Activated gamma-delta T cell (primary cell): ENCODE data around the gene LHX4.

ENCODE experiments used
- DNase-seq: peaks from one replicate; lab custom pipeline; 2025; lab: John Stamatoyannopoulos, UW
- total RNA-seq, 2 donors: gene quantifications; one replicate each; lab custom pipeline; 2026; lab: John Stamatoyannopoulos, UW

LHX4 gene
- 0.15 to 0.61 reads per million in 2 donors for total RNA-seq

DNA sequence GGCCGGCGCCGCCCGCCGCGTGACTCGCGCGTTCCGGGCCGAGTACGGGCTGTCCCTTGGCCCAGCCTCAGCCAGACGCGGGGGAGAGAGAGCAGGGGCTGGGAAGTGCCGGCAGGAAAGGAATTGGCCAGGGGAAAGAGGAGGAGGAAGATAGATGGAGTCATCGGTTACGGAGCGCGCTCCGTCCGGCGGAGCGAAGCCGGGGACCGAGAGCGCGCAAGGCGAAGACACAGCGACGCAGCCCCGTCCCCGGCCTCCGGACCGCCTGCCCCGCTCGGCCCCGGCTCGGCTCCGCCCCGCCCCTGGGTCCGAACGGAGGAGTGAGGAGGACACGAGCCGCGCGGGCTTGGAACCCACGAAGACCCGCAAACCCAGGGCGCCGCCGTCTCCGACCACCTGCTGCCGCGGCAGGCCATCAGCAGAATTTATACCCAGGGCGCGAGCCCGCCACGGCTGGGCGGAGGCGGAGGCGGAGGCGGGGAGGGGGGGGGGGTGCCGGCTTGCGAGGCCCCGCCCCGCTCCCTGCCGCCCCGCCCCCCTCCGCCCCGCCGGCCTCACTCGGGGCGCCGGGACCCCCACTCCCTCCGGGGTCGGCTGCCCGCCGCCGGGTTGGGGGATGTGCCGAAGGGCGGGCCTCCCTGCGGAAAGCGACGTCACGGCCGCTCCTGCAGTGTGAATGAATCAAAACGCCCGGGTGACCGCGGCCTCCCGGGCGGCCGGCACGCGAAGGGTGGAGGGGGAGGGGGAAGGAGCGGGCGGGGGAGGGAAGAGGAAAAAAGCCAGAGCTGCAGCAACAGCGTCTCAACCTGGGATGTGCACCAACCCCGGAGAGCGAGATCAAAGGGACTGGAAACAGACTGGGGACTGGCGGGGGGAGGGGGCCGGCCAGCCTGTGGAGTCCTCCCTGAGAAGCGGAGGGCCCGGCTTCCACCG is at the start of gene LHX4:
TSS of gene LHX4 (plus strand) at position 782 of the 933 bp plus-strand sequence. CDS start 266 bp downstream, outside the sequence.
- no peak for DNase-seq

DNA sequence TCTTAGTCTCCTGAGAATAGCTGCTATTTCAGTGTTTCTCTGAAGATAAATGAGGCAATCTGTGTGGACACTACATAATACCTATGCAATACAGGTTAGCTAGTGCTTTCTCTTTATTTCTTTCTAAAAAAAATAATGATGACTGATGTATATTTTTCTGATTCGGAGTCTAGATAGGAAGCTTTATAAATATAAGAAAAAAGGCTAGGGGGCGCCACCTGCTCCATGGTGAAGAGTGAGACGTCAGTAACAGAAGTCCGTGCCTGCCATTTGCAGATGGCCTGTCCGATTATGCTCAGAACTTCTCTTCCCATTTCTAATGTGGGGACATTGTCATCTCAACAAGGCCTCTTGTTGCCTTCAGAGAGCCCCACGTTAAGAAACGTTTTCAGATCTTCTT is 49.0 kb upstream of the LHX4 start:
- no peak for DNase-seq

DNA sequence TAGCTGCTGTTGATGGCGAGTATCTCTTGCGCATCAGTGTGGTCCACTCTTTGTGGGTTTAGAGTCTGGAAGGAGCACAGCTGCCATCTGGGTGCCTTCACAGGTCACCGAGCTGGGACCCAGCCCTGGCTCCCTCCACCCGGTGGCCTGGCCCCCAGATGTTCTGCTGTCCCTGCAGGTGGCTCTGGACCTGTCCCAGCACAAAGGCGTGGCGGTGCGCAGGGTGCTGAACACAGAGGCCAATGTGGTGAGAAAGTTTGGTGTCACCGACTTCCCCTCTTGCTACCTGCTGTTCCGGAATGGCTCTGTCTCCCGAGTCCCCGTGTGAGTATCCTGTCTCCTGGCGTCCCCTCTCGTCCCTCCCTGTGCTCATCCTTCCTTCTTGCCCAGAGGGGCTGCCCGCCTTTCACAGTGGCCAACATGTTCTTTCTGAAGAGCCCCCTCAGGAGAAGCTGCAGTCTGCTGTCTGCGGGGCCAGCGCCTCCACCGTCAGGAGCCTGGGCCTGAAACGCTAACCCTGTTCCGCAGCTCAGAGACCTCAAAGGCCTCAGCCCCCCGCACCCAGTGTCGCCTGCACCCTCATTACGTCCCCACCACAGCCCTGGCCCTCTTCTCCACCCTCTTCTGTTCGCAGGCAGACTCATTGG is 47.9 kb upstream of the LHX4 start:
- DNase-seq = no peak

DNA sequence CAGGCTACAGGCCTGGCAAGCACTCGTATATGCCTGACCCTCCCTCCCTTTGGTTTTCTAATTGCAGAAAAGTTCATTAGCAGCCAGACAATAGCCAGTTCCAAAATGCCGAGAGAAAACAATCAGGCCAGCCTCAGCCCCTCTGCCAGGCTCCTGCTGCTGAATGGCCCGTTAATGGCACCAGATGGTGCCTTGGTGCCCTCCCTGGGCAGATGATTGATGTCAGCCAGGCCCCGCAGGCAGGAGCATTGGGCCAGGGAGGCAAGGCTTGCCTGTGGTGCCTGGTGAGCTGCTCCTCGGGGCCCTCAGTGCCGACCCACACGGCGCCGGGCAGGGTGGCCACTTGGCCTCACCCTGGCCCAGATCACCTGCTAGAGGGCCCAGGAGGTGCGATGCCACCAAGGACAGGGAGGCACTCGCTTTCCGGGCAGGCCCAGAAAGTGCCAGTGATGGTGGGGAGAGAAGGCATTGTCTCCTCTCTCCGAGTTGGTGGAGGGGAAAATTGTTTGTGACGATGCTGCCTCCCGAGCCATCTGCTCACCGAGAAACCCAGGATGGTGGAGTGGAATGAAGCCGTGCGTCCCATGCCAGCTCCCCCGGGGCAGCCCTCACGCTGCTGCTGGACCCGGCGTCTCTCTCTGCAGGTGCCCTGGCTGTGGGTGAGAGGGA is 47.3 kb upstream of the LHX4 start:
- no peak for DNase-seq

- DNase-seq = no peak
These were observed 46.6 kb upstream of the LHX4 start for GRCh38 chr1:180183426-180183825.

- DNase-seq = no peak
These were observed 46.0 kb upstream of the LHX4 start for GRCh38 chr1:180184041-180184440.

- DNase-seq = no peak
These were observed 44.8 kb upstream of the LHX4 start for GRCh38 chr1:180185281-180185680.

DNA sequence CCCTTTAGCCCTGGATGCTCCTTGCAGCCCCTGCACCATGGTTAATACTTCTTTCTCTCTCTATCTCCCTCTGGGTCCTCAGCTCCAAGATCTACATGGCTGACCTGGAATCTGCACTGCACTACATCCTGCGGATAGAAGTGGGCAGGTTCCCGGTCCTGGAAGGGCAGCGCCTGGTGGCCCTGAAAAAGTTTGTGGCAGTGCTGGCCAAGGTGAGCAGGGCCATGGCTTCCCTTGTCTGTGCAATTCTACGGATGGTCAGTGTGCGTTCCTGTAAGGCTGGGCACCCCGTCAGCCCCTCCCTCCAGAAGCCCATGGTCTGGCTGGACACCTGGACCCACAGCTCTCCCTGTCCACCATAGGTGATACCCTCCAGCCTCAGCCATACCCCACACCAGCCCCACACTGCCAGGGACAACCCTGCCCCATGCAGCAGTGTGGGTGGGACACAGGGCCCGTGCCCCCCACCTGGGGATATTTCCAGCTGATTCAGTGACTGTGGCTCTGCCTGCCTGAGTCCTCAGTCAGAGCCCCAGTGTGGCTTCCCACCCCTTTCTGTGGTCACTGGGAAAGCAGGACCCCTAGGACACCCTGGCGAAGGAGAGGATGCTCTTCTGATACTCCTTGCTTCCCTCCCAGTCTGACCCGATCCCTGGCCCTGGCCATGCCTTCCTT is 44.0 kb upstream of the LHX4 start:
- DNase-seq = no peak

- no peak for DNase-seq
These were observed 43.2 kb upstream of the LHX4 start for GRCh38 chr1:180186831-180187230.

DNA sequence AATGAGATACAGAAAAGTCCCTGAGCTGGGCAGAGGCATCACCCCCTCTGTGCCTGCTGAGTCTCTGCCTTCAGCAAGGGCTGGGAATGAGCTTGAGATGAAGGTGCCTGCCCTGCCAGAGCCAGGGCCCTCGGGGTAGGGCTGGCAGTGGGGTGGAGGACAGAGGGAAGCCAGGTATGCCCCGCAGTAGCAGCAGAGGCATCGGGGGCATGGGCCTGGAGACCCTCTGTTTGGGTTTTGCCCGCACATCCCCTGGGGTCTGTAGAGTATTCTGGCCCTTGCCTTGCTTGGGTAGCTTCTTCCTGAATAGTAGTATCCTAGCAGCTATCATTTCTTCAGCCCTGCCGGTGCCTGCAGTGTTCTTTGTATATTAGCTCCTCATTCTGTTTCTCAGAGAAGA is 42.4 kb upstream of the LHX4 start:
- DNase-seq = no peak

DNA sequence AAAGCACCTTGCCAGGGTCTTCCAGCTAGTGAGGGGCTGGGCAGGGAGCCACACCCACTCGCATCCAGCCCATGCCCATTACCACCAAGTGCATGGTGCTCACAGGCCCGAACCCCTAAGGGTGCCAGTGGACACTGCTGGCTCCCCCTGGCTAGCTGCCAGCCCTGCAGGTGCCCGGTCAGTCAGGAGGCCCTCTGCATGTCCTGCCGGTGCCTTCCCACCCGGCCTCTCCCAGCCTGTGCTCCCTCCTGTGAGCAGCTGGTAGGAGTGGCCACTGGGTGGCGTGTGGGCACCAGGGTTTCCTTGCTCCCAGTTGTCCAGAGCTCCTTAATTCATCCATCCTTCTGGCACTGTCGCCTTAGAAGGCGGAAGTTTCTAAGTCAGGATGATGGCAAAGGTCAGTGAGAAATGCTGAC is 42.0 kb upstream of the LHX4 start:
- DNase-seq = no peak

DNA sequence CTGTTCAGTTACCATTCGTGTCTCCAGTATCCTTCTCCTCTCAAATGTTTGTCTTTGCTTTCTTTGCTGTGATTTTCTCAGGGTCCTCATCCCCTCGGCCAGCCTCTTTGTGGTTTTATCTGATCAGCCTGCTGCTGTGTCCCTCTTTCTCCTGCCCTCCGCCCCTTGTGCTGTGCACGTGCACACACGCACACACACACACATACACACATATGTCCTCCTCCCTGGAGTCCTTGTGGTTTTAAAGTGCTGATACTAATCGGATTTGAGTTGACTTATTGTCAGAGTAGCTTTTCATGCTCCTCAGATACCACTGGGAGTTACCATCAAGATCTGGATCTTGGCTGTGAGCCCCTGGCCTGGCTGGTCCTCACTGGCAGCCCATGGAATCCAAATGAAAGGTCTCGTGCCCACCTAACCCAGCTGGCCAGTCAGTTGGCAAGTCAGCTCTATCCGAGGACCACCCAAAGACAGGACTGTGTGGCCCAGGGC is 41.3 kb upstream of the LHX4 start:
- no peak for DNase-seq

- no peak for DNase-seq
These were observed 40.0 kb upstream of the LHX4 start for GRCh38 chr1:180190091-180190490.

- DNase-seq = no peak
These were observed 37.9 kb upstream of the LHX4 start for GRCh38 chr1:180192172-180192571.

DNA sequence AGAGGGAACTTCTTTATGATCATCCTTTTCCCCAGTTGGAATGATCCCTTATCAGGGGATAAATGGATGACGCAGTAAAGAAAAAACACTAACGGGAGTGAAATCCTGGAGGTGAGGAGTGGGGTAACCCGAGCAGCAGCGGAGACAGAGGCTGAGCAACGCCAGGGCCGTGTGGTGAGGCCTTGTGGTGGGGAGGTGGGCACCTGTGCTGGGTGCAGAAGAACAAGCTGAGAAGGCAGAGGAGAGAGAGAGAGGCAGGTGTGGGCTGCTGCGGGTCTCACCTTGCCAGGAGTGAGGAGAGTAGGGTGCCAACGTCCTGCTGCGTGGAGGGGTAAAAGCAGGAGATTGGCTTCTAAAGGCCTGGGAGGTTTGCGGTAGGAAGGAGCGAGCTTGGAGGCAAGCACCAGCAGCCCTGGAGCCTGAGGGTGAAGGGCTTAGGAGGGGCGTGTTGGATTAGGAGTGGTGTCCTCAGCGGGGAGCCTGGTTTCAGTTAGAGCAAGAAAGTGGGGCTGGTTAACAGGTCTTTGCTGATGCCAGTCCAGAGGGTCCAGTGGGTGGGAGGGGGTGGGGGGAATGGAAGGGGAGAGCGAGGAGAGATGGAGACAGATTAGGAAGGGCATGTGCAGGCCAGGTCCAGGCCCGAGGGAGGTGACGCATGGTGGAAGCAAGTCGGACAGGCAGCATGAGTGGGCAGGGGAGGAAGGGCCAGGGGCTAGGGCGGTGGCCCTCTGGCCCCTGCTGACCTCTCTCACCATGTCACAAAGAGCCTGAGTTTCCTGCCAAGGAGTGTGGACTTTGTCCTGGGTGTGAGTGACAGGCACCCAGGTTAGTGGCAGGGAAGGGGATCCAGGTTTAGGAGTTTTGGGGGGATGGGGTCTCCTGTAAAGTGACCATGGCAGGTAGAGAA is 36.7 kb upstream of the LHX4 start:
- no peak for DNase-seq

DNA sequence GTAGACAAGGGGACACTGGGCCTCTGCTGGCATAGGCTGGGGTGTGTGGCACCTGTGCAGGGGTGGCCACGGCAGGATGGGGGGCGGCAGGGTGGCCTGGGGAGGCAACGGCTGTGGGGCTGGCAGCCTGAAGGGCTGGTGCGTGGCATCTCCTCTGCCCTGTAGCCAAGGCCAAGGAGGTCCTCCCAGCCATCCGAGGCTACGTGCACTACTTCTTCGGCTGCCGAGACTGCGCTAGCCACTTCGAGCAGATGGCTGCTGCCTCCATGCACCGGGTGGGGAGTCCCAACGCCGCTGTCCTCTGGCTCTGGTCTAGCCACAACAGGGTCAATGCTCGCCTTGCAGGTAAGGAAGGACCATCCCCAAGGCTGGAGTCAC is 36.0 kb upstream of the LHX4 start:
- no peak for DNase-seq

DNA sequence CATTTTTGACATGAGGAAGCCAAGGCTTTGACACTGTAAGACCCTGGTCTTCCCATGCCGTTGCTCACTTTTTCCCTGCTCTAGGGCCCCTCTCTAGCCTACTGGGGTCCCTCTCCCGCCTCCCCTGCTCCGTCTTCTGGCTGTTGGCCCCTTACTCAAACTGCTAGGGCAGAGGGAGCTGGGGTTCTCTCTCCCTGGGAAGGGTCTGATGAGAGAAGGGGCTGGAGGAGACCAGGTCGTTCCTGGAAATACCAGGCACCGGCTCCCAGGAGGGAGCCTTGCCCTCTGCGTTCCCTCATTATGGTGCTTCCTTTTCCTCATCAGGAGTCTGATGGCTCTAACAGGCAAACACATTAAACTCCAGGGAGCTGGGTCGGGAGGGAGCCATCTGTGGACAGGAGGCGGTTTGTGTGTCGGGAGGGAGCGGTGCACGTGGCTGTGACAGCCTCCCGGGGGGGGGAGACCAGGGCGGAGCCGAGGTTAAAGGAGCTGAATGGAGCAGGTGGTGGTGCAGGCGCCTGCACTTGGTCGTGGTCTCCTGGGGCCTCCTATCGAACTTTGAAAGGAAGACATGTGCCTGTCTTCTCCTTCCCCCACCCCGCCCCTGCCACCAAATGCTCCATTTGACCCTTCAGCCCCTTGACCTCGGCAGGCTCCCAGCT is 35.4 kb upstream of the LHX4 start:
- DNase-seq = no peak

DNA sequence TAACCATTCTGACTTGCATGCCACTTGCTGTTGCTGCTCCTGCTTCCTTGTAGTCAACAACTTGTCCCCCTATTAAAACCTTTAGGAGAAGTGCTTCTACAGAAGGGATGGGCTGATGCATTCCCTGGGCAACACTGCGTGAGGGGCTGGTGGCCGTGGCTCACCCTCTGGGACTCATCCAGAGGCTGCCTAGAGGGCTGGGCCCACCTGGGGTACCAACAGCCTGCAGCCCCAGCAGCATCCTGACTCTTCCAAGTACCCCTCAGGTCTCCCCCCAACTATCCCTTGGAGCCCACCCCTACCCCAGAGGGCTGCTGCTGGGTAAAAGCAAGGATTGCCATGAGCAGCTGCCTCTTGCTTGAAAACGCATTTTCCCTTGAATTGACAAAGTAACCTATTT is 34.7 kb upstream of the LHX4 start:
- no peak for DNase-seq

DNA sequence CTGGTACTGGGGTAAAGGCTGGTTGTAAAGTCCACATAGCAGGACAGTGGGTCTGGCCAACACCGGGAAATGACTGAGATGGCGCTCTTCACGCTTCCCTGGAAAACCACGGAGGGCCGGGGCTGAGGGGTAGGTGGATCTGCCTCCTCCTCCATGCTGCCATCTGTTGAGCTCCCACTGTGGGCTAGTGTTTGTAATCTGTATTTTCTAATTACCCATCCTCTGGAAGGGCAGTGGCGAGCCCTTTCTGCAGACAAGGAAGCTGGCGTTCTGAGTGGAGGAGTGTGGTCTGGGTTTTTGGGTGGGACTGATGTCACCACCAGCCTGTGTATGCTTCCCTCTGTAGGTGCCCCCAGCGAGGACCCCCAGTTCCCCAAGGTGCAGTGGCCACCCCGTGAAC is 34.1 kb upstream of the LHX4 start:
- no peak for DNase-seq

DNA sequence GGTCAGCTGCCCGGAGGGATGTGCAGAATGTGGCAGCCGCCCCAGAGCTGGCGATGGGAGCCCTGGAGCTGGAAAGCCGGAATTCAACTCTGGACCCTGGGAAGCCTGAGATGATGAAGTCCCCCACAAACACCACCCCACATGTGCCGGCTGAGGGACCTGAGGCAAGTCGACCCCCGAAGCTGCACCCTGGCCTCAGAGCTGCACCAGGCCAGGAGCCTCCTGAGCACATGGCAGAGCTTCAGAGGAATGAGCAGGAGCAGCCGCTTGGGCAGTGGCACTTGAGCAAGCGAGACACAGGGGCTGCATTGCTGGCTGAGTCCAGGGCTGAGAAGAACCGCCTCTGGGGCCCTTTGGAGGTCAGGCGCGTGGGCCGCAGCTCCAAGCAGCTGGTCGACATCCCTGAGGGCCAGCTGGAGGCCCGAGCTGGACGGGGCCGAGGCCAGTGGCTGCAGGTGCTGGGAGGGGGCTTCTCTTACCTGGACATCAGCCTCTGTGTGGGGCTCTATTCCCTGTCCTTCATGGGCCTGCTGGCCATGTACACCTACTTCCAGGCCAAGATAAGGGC is 33.5 kb upstream of the LHX4 start:
- DNase-seq = no peak
